HCT116 (cell line): ENCODE data around the gene ACYP2. TPM values are rescaled to one million over a fixed set of nuclear protein-coding genes. Genes with fewer than 3 reads are reported as not detected.

Experiments used
- ATAC-seq: fragments of 200-7000 bp; cut with Tn5 transposase; 2 replicates; pipeline ENCODE4 v1.9.1; 2020; ENCODE audit warnings: mild to moderate bottlenecking, moderate library complexity
- BruUV-seq: library from RNA; stranded (reverse); fragments of 400-500 nt; replicated peaks from 2 replicates; lab custom pipeline; 2021; lab: Mats Ljungman, UMichigan
- CTCF ChIA-PET: fragments of 300-600 bp; sonication (Branson Sonifier 250); formaldehyde crosslinking; loops from one replicate; lab custom pipeline; 2021; ENCODE audit warnings: antibody characterized with exemption; lab: Charles Lee
- POLR2A ChIA-PET: fragments of 300-600, 350-600 bp; sonication (Branson Sonifier 250); formaldehyde crosslinking; loops from one replicate; lab custom pipeline; 2021; ENCODE audit warnings: antibody characterized with exemption; lab: Charles Lee
- RAD21 ChIA-PET, 2 experiments: fragments of 300-600 bp; sonication (Branson Sonifier 250); formaldehyde crosslinking; loops; one replicate each; lab custom pipeline; 2023; ENCODE audit warnings: low total read pairs in 2 of 2; ENCODE audit not compliant: uncharacterized antibody in 2 of 2, unreplicated experiment in 2 of 2, low non-redundant PET in 1 of 2; lab: Charles Lee
- DNase-seq: peaks from one replicate; pipeline ENCODE4 v3.0.0-alpha.2; 2010; ENCODE audit warnings: low read depth, low spot score
- H2AFZ ChIP-seq: fragments of 200-600 bp; shearing (Covaris generic), sonication (generic); 2 replicates; pipeline ENCODE4 v1.6.1; 2017; ENCODE audit warnings: low read depth, mixed run types, mixed read lengths, antibody characterized with exemption, low read length; ENCODE audit not compliant: poor library complexity, severe bottlenecking
- H3K27ac ChIP-seq: 2 replicates; pipeline ENCODE4 v1.5.1; 2012; ENCODE audit warnings: low read depth, low read length
- H3K27me3 ChIP-seq: fragments of 200-600 bp; sonication (generic); 2 replicates; pipeline ENCODE4 v1.6.1; 2016; ENCODE audit warnings: mixed run types, low read length, mixed read lengths; ENCODE audit not compliant: insufficient read depth
- H3K36me3 ChIP-seq, 2 experiments: fragments of 200-500 bp in 1 of 2; fragments of 200-600 bp in 1 of 2; sonication (Bioruptor generic) in 1 of 2; sonication (generic) in 1 of 2; 2 replicates each; pipeline versions ENCODE4 v1.5.1 to v1.6.1; 2014 to 2016; ENCODE audit warnings: low read length in 2 of 2, inconsistent platforms in 1 of 2, mixed read lengths in 1 of 2, mixed run types in 1 of 2; ENCODE audit not compliant: insufficient read depth in 2 of 2, control insufficient read depth in 1 of 2
- H3K4me1 ChIP-seq, 2 experiments: fragments of 200-600 bp in 1 of 2; sonication (generic) in 1 of 2; 2 replicates each; pipeline versions ENCODE4 v1.5.1 to v1.6.1; 2012 to 2017; ENCODE audit warnings: low read length in 2 of 2, inconsistent platforms in 1 of 2, mild to moderate bottlenecking in 1 of 2, mixed read lengths in 1 of 2, mixed run types in 1 of 2, moderate library complexity in 1 of 2; ENCODE audit not compliant: insufficient read depth in 2 of 2, control insufficient read depth in 1 of 2
- H3K4me2 ChIP-seq: fragments of 200-600 bp; sonication (generic); 2 replicates; pipeline ENCODE4 v1.6.1; 2017; ENCODE audit warnings: mixed run types, low read length, mixed read lengths
- H3K4me3 ChIP-seq, 2 experiments: fragments of 200-600 bp in 1 of 2; sonication (generic) in 1 of 2; replicated peaks in 1 of 2; 2 replicates each; pipeline ENCODE4 v1.5.1; 2011 to 2016; ENCODE audit warnings: low read length in 2 of 2, control low read depth in 1 of 2, low read depth in 1 of 2, mild to moderate bottlenecking in 1 of 2, mixed read lengths in 1 of 2, mixed run types in 1 of 2
- H3K79me2 ChIP-seq: fragments of 200-600 bp; sonication (generic); 2 replicates; pipeline ENCODE4 v1.6.1; 2017; ENCODE audit warnings: mild to moderate bottlenecking, mixed run types, low read length, moderate library complexity, mixed read lengths; ENCODE audit not compliant: insufficient read depth
- H3K9ac ChIP-seq: fragments of 200-600 bp; sonication (generic); 2 replicates; pipeline ENCODE4 v1.6.1; 2016; ENCODE audit warnings: low read length, mixed read lengths
- H3K9me2 ChIP-seq: fragments of 200-600 bp; sonication (generic), shearing (Covaris generic); 2 replicates; pipeline ENCODE4 v1.6.1; 2017; ENCODE audit warnings: mixed run types, mild to moderate bottlenecking, moderate library complexity; ENCODE audit not compliant: insufficient read depth
- H3K9me3 ChIP-seq, 2 experiments: fragments of 200-500 bp in 1 of 2; fragments of 200-600 bp in 1 of 2; sonication (Bioruptor generic) in 1 of 2; sonication (generic) in 1 of 2; 2 replicates each; pipeline ENCODE4 v1.6.1; 2014 to 2017; ENCODE audit warnings: low read length in 2 of 2, mixed read lengths in 2 of 2, inconsistent platforms in 1 of 2, low read depth in 1 of 2, mild to moderate bottlenecking in 1 of 2, mixed run types in 1 of 2, moderate library complexity in 1 of 2; ENCODE audit not compliant: control insufficient read depth in 1 of 2, insufficient read depth in 1 of 2
- H4K20me1 ChIP-seq: fragments of 200-600 bp; sonication (generic), shearing (Covaris generic); 2 replicates; pipeline ENCODE4 v1.6.1; 2017; ENCODE audit warnings: mixed run types, mild to moderate bottlenecking, moderate library complexity; ENCODE audit not compliant: insufficient read depth
- CEBPB ChIP-seq: IDR thresholded peaks from 2 replicates; pipeline ENCODE4 v1.6.1; 2012; ENCODE audit warnings: low read depth
- CTCF ChIP-seq, 3 experiments: fragments of 200-600 bp in 1 of 3; sonication (generic) in 1 of 3; IDR thresholded peaks in 2 of 3; conservative IDR thresholded peaks in 1 of 3; 2 replicates each; pipeline ENCODE4 v1.5.1; 2012 to 2017; ENCODE audit warnings: low read depth in 2 of 3, low read length in 2 of 3, antibody characterized with exemption in 1 of 3, borderline replicate concordance in 1 of 3, control low read depth in 1 of 3, mild to moderate bottlenecking in 1 of 3, mixed read lengths in 1 of 3, mixed run types in 1 of 3, moderate library complexity in 1 of 3; ENCODE audit not compliant: insufficient read depth in 1 of 3
- FOSL1 ChIP-seq: IDR thresholded peaks from 2 replicates; pipeline ENCODE4 v1.6.1; 2012; ENCODE audit warnings: low read depth
- MAX ChIP-seq: IDR thresholded peaks from 2 replicates; pipeline ENCODE4 v1.6.1; 2012
- POLR2AphosphoS5 ChIP-seq: IDR thresholded peaks from 2 replicates; pipeline ENCODE4 v1.6.1; 2011; ENCODE audit warnings: mild to moderate bottlenecking, low read depth, low read length, moderate library complexity
- REST ChIP-seq: IDR thresholded peaks from 2 replicates; pipeline ENCODE4 v1.6.1; 2012; ENCODE audit warnings: low read depth
- SP1 ChIP-seq: IDR thresholded peaks from 2 replicates; pipeline ENCODE4 v1.6.1; 2012; ENCODE audit warnings: low read depth
- YY1 ChIP-seq: IDR thresholded peaks from 2 replicates; pipeline ENCODE4 v1.6.1; 2011; ENCODE audit warnings: low read length, low read depth, moderate library complexity, mild to moderate bottlenecking; ENCODE audit not compliant: insufficient replicate concordance; ENCODE audit errors: extremely low read depth
- ZBTB33 ChIP-seq: IDR thresholded peaks from 2 replicates; pipeline ENCODE4 v1.6.1; 2011; ENCODE audit warnings: mild to moderate bottlenecking, low read length, moderate library complexity; ENCODE audit not compliant: insufficient replicate concordance; ENCODE audit errors: extremely low read depth
- intact Hi-C: fragments of 100-400 bp; cut with micrococcal nuclease; formaldehyde crosslinking; loops from 2 replicates; pipeline ENCODE4 v1.10.0; 2022
- total RNA-seq: library from RNA; stranded (reverse); gene quantifications from one replicate; pipeline ENCODE4 v1.2.1, GENCODE V29; 2021; ENCODE audit not compliant: unreplicated experiment
- TF ChIP-seq, protein P1 (sequence below): IDR thresholded peaks from 2 replicates; pipeline ENCODE4 v1.6.1; 2012

The ACYP2 gene
- total RNA-seq, 1 experiment from 2014 or later = 9.4 TPM

DNA sequence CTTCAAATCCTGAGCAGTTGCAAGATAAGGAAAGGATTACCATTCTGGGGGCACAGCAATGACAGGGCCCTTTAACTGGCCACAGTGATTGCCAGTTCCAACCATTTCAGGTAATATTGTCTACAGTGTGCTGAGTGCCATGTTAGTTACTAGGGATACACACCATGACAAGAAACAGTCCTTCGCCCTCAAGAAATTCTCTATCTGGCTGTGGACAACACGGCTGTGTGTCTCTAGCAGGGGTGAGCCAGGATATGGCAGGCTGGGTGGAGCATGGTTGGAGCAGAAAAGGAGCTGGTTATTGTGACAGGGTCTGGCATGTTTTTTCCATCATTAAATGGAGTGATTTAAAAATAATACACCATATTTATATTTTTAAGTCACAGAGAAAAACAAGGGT is 109.6 kb downstream of the ACYP2 start:
- Histone ChIP-seq H2AFZ (no peak overlapping the region), H3K27ac (no peak overlapping the region), H3K9ac (no peak overlapping the region), H3K4me3 (no peak overlapping the region), H3K4me2 (no peak overlapping the region), H3K36me3 (no peaks in the 10 kb centered on the region), H3K27me3 (no peaks in the 10 kb centered on the region), H3K9me3 (no peaks in the 10 kb centered on the region), H3K9me2 (no peaks in the 10 kb centered on the region), H3K4me1 (no peaks in the 10 kb centered on the region), H3K79me2 (no peaks in the 10 kb centered on the region), H4K20me1 (no peaks in the 10 kb centered on the region)
- intact Hi-C loops = no loop called here
- ATAC-seq = no peak
- no peak for DNase-seq
- ChIA-PET POLR2A (no interaction called here), CTCF (no interaction called here), RAD21 (no interaction called here)
- BruUV-seq = no TSS peak
- TF ChIP-seq FOSL1 = no peak
- TF ChIP-seq CEBPB = no peak
- no peak for TF ChIP-seq MAX
- TF ChIP-seq YY1 = no peak
- no peak for TF ChIP-seq REST
- no peak for TF ChIP-seq POLR2AphosphoS5
- TF ChIP-seq, protein P1, sequence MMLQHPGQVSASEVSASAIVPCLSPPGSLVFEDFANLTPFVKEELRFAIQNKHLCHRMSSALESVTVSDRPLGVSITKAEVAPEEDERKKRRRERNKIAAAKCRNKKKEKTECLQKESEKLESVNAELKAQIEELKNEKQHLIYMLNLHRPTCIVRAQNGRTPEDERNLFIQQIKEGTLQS = no peak
- TF ChIP-seq SP1 = no peak
- no peak for TF ChIP-seq ZBTB33
- no peak for TF ChIP-seq CTCF (IDR thresholded peaks at IDR 0.05 in 2 of 3, conservative IDR thresholded peaks at IDR 0.05 in 1 of 3; ENCODE audit: borderline replicate concordance in 1 of 3, insufficient read depth in 1 of 3, low read depth in 2 of 3, low read length in 2 of 3)
